Measurements from ENCODE around the gene GRB7.

The GRB7 gene

GRCh38 chr17:39776252-39776651, 38.5 kb downstream of the GRB7 start:
- Histone ChIP-seq H3K36me3 (ENCODE audit: low read length) (peaks cover 16% of the 10 kb centered on the region), H3F3A (ENCODE audit: insufficient read depth) (peaks cover 93% of the 10 kb centered on the region), H3K4me2 (ENCODE audit: low read depth, low read length, poor library complexity, severe bottlenecking) (peak overlapping the region; percentile 97), H3K79me2 (ENCODE audit: insufficient read depth, low read length) (peaks cover 96% of the 10 kb centered on the region), H3K9me3 (ENCODE audit: insufficient read depth, low read length) (no peaks in the 10 kb centered on the region), H3K27ac (ENCODE audit: low read depth, low read length) (peak overlapping the region; percentile 95), H3K4me3 (ENCODE audit: insufficient read depth, low read length, poor library complexity, severe bottlenecking) (peak overlapping the region; percentile 73), H2AFZ (ENCODE audit: low read depth, low read length, severe bottlenecking) (no peak overlapping the region), H3K27me3 (ENCODE audit: low read length) (no peaks in the 10 kb centered on the region), H3K9ac (ENCODE audit: low read length) (peak overlapping the region; percentile 67), H4K20me1 (ENCODE audit: low read depth, low read length) (no peaks in the 10 kb centered on the region), H3K9me2 (replicated peaks; ENCODE audit: insufficient read depth, low read length) (no peaks in the 10 kb centered on the region)
- TF ChIP-seq CTCF (IDR thresholded peaks at IDR 0.05; ENCODE audit: insufficient read depth, low read length, poor library complexity, severe bottlenecking), result no peak

GRCh38 chr17:39777534-39778365, 40.0 kb downstream of the GRB7 start:
- no peaks in the 10 kb centered on the region for H3K9me3 ChIP-seq (ENCODE audit: insufficient read depth, low read length)
- peak overlapping the region; percentile 67 for H3K9ac ChIP-seq (ENCODE audit: low read length)
- peak overlapping the region; percentile 97 for H3K4me2 ChIP-seq (ENCODE audit: low read depth, low read length, poor library complexity, severe bottlenecking)
- TF ChIP-seq CTCF (IDR thresholded peaks at IDR 0.05; ENCODE audit: insufficient read depth, low read length, poor library complexity, severe bottlenecking) (no peak), EZH2phosphoT487 (conservative IDR thresholded peaks at IDR 0.05; ENCODE audit: low read length) (no peak)
- H3K27ac ChIP-seq (ENCODE audit: low read depth, low read length), result peak overlapping the region; percentile 95
- H2AFZ ChIP-seq (ENCODE audit: low read depth, low read length, severe bottlenecking), result no peak overlapping the region
- H3F3A ChIP-seq (ENCODE audit: insufficient read depth), result peaks cover 80% of the 10 kb centered on the region
- H3K79me2 ChIP-seq (ENCODE audit: insufficient read depth, low read length), result peaks cover 94% of the 10 kb centered on the region
- no peaks in the 10 kb centered on the region for H3K9me2 ChIP-seq (replicated peaks; ENCODE audit: insufficient read depth, low read length)
- H3K36me3 ChIP-seq (ENCODE audit: low read length), result peaks cover 17% of the 10 kb centered on the region
- no peaks in the 10 kb centered on the region for H3K27me3 ChIP-seq (ENCODE audit: low read length)
- peak overlapping the region; percentile 73 for H3K4me3 ChIP-seq (ENCODE audit: insufficient read depth, low read length, poor library complexity, severe bottlenecking)
- H4K20me1 ChIP-seq (ENCODE audit: low read depth, low read length), result no peaks in the 10 kb centered on the region

DNA sequence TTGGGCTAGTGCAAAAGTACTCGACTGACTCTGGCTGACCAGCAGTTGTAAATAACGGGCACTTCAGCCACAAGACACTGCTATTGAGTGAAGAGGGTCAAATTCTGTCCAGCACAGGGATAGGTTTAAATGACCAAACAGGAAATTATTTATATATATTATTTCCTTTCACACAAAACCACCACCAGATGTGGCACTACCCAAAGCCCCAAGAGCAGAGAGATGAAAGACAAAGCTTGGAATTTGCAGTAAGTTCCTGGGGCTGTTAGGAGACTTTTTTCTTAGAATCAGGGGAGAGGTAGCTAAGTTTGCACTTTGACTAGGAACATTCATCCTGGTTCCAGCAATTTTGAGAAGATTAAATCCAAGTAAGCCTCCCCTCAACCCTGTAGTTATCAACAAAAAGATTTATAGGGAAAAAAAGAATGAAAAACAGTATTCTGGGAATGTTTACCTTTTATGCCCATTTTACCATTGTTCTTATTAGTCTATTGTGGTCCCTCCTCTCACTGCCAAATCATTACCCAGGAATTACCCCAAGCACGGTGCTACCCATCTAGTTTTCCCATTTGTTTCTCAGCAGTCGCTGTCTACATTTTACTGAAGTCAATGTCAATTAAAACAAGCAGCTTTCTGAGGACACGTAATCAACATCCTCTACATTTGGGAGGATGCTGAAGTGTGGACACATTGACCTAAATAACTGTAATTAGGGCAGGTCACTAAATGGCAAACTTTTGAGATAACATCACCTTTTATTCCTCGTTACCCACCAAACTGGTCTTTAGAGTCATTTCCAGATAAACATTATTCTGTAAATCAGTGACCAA, 43.5 kb downstream of the GRB7 start:
- peaks cover 65% of the 10 kb centered on the region for H3K79me2 ChIP-seq (ENCODE audit: insufficient read depth, low read length)
- TF ChIP-seq EZH2phosphoT487 (conservative IDR thresholded peaks at IDR 0.05; ENCODE audit: low read length) (no peak), CTCF (IDR thresholded peaks at IDR 0.05; ENCODE audit: insufficient read depth, low read length, poor library complexity, severe bottlenecking) (no peak)
- H3K27ac ChIP-seq (ENCODE audit: low read depth, low read length), result peak overlapping the region; percentile 95
- H3K9me2 ChIP-seq (replicated peaks; ENCODE audit: insufficient read depth, low read length), result no peaks in the 10 kb centered on the region
- no peak overlapping the region for H3K9ac ChIP-seq (ENCODE audit: low read length)
- peaks cover 23% of the 10 kb centered on the region for H3K36me3 ChIP-seq (ENCODE audit: low read length)
- H3K4me2 ChIP-seq (ENCODE audit: low read depth, low read length, poor library complexity, severe bottlenecking), result peak overlapping the region; percentile 11
- H3K4me3 ChIP-seq (ENCODE audit: insufficient read depth, low read length, poor library complexity, severe bottlenecking), result no peak overlapping the region
- H3K27me3 ChIP-seq (ENCODE audit: low read length), result no peaks in the 10 kb centered on the region
- peaks cover 59% of the 10 kb centered on the region for H3F3A ChIP-seq (ENCODE audit: insufficient read depth)
- H2AFZ ChIP-seq (ENCODE audit: low read depth, low read length, severe bottlenecking), result no peak overlapping the region
- no peaks in the 10 kb centered on the region for H3K9me3 ChIP-seq (ENCODE audit: insufficient read depth, low read length)
- H4K20me1 ChIP-seq (ENCODE audit: low read depth, low read length), result no peaks in the 10 kb centered on the region
